Glutamatergic neuron (in vitro differentiated cells): ENCODE results near the gene LRIG2. TPM values are rescaled to one million over a fixed set of nuclear protein-coding genes. Genes with fewer than 3 reads are reported as not detected.
"Not testable (repeated sequence)": the region's sequence is repeated elsewhere in the genome, so short reads cannot be mapped to it uniquely, and the experiment has no call there.

ENCODE experiments used
- DNase-seq: peaks from one replicate; pipeline ENCODE4 v3.0.0; 2022
- H3K27ac Mint-ChIP-seq: one replicate; pipeline ENCODE4 v1.8.0; 2020; ENCODE audit warnings: mild to moderate bottlenecking, mixed read lengths, inconsistent platforms; ENCODE audit not compliant: unreplicated experiment
- H3K27me3 Mint-ChIP-seq: one replicate; pipeline ENCODE4 v1.8.0; 2020; ENCODE audit warnings: mild to moderate bottlenecking, moderate library complexity, mixed read lengths, inconsistent platforms; ENCODE audit not compliant: unreplicated experiment
- H3K36me3 Mint-ChIP-seq: one replicate; pipeline ENCODE4 v1.8.0; 2020; ENCODE audit warnings: mild to moderate bottlenecking, mixed read lengths, inconsistent platforms; ENCODE audit not compliant: unreplicated experiment
- H3K4me1 Mint-ChIP-seq: one replicate; pipeline ENCODE4 v1.8.0; 2020; ENCODE audit warnings: mild to moderate bottlenecking, low read depth, mixed read lengths, inconsistent platforms; ENCODE audit not compliant: unreplicated experiment
- H3K4me3 Mint-ChIP-seq: one replicate; pipeline ENCODE4 v1.8.0; 2020; ENCODE audit warnings: mild to moderate bottlenecking, mixed read lengths, inconsistent platforms; ENCODE audit not compliant: unreplicated experiment
- H3K9me3 Mint-ChIP-seq: one replicate; pipeline ENCODE4 v1.8.0; 2020; ENCODE audit warnings: mild to moderate bottlenecking, moderate library complexity, mixed read lengths, inconsistent platforms; ENCODE audit not compliant: unreplicated experiment
- CTCF ChIP-seq: fragments of 200-600 bp; sonication (generic); IDR thresholded peaks from one replicate; pipeline ENCODE4 v1.5.0; 2021; ENCODE audit not compliant: partially characterized antibody, unreplicated experiment
- total RNA-seq: library from RNA; stranded (reverse); fragmentation: NEBNext Ultra II Directional; extraction: Animal tissue kit (Norgen Biotek cat#: 25700); gene quantifications from one replicate; pipeline ENCODE4 v1.2.1, GENCODE V29; 2021; ENCODE audit not compliant: unreplicated experiment

The LRIG2 gene
- total RNA-seq, 1 donor from 2014 or later = 23.4 TPM

GRCh38 chr1:113156368-113156767, 83.4 kb downstream of the LRIG2 start:
- H3K4me1 Mint-ChIP-seq = no peaks in the 10 kb centered on the region
- H3K4me3 Mint-ChIP-seq = no peak overlapping the region
- no peaks in the 10 kb centered on the region for H3K9me3 Mint-ChIP-seq
- H3K27ac Mint-ChIP-seq = no peak overlapping the region
- peaks cover 12% of the 10 kb centered on the region for H3K36me3 Mint-ChIP-seq
- no peak for TF ChIP-seq CTCF
- H3K27me3 Mint-ChIP-seq = no peaks in the 10 kb centered on the region
- DNase-seq = no peak

- not testable (repeated sequence) for H3K27ac Mint-ChIP-seq, H3K36me3 Mint-ChIP-seq, H3K9me3 Mint-ChIP-seq, H3K4me3 Mint-ChIP-seq, DNase-seq, H3K4me1 Mint-ChIP-seq, H3K27me3 Mint-ChIP-seq
Observed at GRCh38 chr1:113158743-113159142, 85.7 kb downstream of the LRIG2 start.

GRCh38 chr1:113166473-113166872, 93.5 kb downstream of the LRIG2 start:
- no peak overlapping the region for H3K27ac Mint-ChIP-seq
- peaks cover 3% of the 10 kb centered on the region for H3K36me3 Mint-ChIP-seq
- no peak for TF ChIP-seq CTCF
- no peak overlapping the region for H3K4me3 Mint-ChIP-seq
- H3K27me3 Mint-ChIP-seq = peaks cover 4% of the 10 kb centered on the region
- H3K9me3 Mint-ChIP-seq = peaks cover 3% of the 10 kb centered on the region
- no peaks in the 10 kb centered on the region for H3K4me1 Mint-ChIP-seq
- DNase-seq = no peak

GRCh38 chr1:113168946-113169345, 95.9 kb downstream of the LRIG2 start:
- Mint-ChIP-seq H3K36me3 (peaks cover 24% of the 10 kb centered on the region), H3K27ac (no peak overlapping the region), H3K4me3 (no peak overlapping the region), H3K4me1 (no peaks in the 10 kb centered on the region), H3K27me3 (peaks cover 4% of the 10 kb centered on the region), H3K9me3 (peaks cover 6% of the 10 kb centered on the region)
- TF ChIP-seq CTCF = no peak
- DNase-seq = no peak

GRCh38 chr1:113169591-113169990, 96.6 kb downstream of the LRIG2 start:
- H3K4me3 Mint-ChIP-seq = no peak overlapping the region
- H3K27me3 Mint-ChIP-seq = peaks cover 4% of the 10 kb centered on the region
- no peaks in the 10 kb centered on the region for H3K4me1 Mint-ChIP-seq
- H3K36me3 Mint-ChIP-seq = peaks cover 24% of the 10 kb centered on the region
- no peak for TF ChIP-seq CTCF
- DNase-seq = no peak
- H3K27ac Mint-ChIP-seq = no peak overlapping the region
- peaks cover 3% of the 10 kb centered on the region for H3K9me3 Mint-ChIP-seq

GRCh38 chr1:113170519-113170918, 97.5 kb downstream of the LRIG2 start:
- Mint-ChIP-seq H3K9me3 (peaks cover 3% of the 10 kb centered on the region), H3K27ac (no peak overlapping the region), H3K4me3 (no peak overlapping the region), H3K27me3 (peaks cover 2% of the 10 kb centered on the region), H3K36me3 (peaks cover 20% of the 10 kb centered on the region), H3K4me1 (no peaks in the 10 kb centered on the region)
- no peak for TF ChIP-seq CTCF
- DNase-seq = no peak
